ENCODE data around the gene DLEC1.

The DLEC1 gene

GRCh38 chr3:38015485-38015884 lies 23.5 kb upstream of the DLEC1 start:
- no peaks in the 10 kb centered on the region for H3K4me1 ChIP-seq (ENCODE audit: insufficient read depth, low read length)
- H3K27ac ChIP-seq (ENCODE audit: low read length), result no peak overlapping the region
- no peak for DNase-seq
- no peak overlapping the region for H3K4me3 ChIP-seq (ENCODE audit: low read depth in 1 of 2, low read length in 2 of 2)
- no peak for ATAC-seq (ENCODE audit: insufficient read depth, low read depth)
- H2AFZ ChIP-seq (ENCODE audit: low read depth, low read length), result no peak overlapping the region
- H4K20me1 ChIP-seq (ENCODE audit: insufficient read depth, low read length), result no peaks in the 10 kb centered on the region
- no peaks in the 10 kb centered on the region for H3K9me3 ChIP-seq (ENCODE audit: insufficient read depth, low read length, severe bottlenecking)
- H3K27me3 ChIP-seq (ENCODE audit: insufficient read depth, low read length, poor library complexity), result no peaks in the 10 kb centered on the region
- no peak overlapping the region for H3K4me2 ChIP-seq (ENCODE audit: insufficient read depth, low read length)
- H3K79me2 ChIP-seq (ENCODE audit: insufficient read depth, low read length), result no peaks in the 10 kb centered on the region
- H3K36me3 ChIP-seq (ENCODE audit: insufficient read depth, low read length), result 0 out of 2 replicates have a peak, but pooled peaks cover 9% of the 10 kb centered on the region
- H3K9ac ChIP-seq (ENCODE audit: low read depth, low read length), result no peak overlapping the region
- TF ChIP-seq EZH2 (IDR thresholded peaks at IDR 0.05; ENCODE audit: borderline replicate concordance, low read depth, low read length, severe bottlenecking) (no peak), CTCF (IDR thresholded peaks at IDR 0.05; ENCODE audit: borderline replicate concordance, extremely low read depth, low read length, poor library complexity, severe bottlenecking) (no peak)

GRCh38 chr3:38015984-38016383 lies 23.0 kb upstream of the DLEC1 start:
- Histone ChIP-seq H3K9ac (ENCODE audit: low read depth, low read length) (no peak overlapping the region), H3K4me2 (ENCODE audit: insufficient read depth, low read length) (no peak overlapping the region), H4K20me1 (ENCODE audit: insufficient read depth, low read length) (no peaks in the 10 kb centered on the region), H3K79me2 (ENCODE audit: insufficient read depth, low read length) (no peaks in the 10 kb centered on the region), H2AFZ (ENCODE audit: low read depth, low read length) (no peak overlapping the region), H3K4me3 (ENCODE audit: low read depth in 1 of 2, low read length in 2 of 2) (no peak overlapping the region), H3K4me1 (ENCODE audit: insufficient read depth, low read length) (no peaks in the 10 kb centered on the region), H3K9me3 (ENCODE audit: insufficient read depth, low read length, severe bottlenecking) (no peaks in the 10 kb centered on the region), H3K27me3 (ENCODE audit: insufficient read depth, low read length, poor library complexity) (no peaks in the 10 kb centered on the region), H3K36me3 (ENCODE audit: insufficient read depth, low read length) (0 out of 2 replicates have a peak, but pooled peaks cover 9% of the 10 kb centered on the region), H3K27ac (ENCODE audit: low read length) (no peak overlapping the region)
- no peak for TF ChIP-seq CTCF (IDR thresholded peaks at IDR 0.05; ENCODE audit: borderline replicate concordance, extremely low read depth, low read length, poor library complexity, severe bottlenecking)
- TF ChIP-seq EZH2 (IDR thresholded peaks at IDR 0.05; ENCODE audit: borderline replicate concordance, low read depth, low read length, severe bottlenecking), result no peak
- ATAC-seq (ENCODE audit: insufficient read depth, low read depth) (no peak), DNase-seq (no peak)

- Histone ChIP-seq H3K9me3 (ENCODE audit: insufficient read depth, low read length, severe bottlenecking) (no peaks in the 10 kb centered on the region), H3K4me3 (ENCODE audit: low read depth in 1 of 2, low read length in 2 of 2) (no peak overlapping the region), H3K36me3 (ENCODE audit: insufficient read depth, low read length) (0 out of 2 replicates have a peak, but pooled peaks cover 9% of the 10 kb centered on the region), H3K9ac (ENCODE audit: low read depth, low read length) (no peak overlapping the region), H4K20me1 (ENCODE audit: insufficient read depth, low read length) (no peaks in the 10 kb centered on the region), H2AFZ (ENCODE audit: low read depth, low read length) (no peak overlapping the region), H3K27me3 (ENCODE audit: insufficient read depth, low read length, poor library complexity) (no peaks in the 10 kb centered on the region), H3K4me1 (ENCODE audit: insufficient read depth, low read length) (no peaks in the 10 kb centered on the region), H3K27ac (ENCODE audit: low read length) (no peak overlapping the region), H3K4me2 (ENCODE audit: insufficient read depth, low read length) (no peak overlapping the region), H3K79me2 (ENCODE audit: insufficient read depth, low read length) (no peaks in the 10 kb centered on the region)
- ATAC-seq (ENCODE audit: insufficient read depth, low read depth) (no peak), DNase-seq (no peak)
- no peak for TF ChIP-seq CTCF (IDR thresholded peaks at IDR 0.05; ENCODE audit: borderline replicate concordance, extremely low read depth, low read length, poor library complexity, severe bottlenecking)
- TF ChIP-seq EZH2 (IDR thresholded peaks at IDR 0.05; ENCODE audit: borderline replicate concordance, low read depth, low read length, severe bottlenecking), result no peak
These were observed 22.6 kb upstream of the DLEC1 start for GRCh38 chr3:38016410-38016809.
